IPS-18c (cell line): ENCODE results near the gene SP1.
"Not testable (repeated sequence)": the region's sequence is repeated elsewhere in the genome, so short reads cannot be mapped to it uniquely, and the experiment has no call there.

Source experiments
- H3K4me3 ChIP-seq: 2 replicates; pipeline ENCODE4 v1.7.0; 2013; ENCODE audit warnings: low read depth, mild to moderate bottlenecking, low read length, moderate library complexity; ENCODE audit not compliant: insufficient read depth
- H3K9me3 ChIP-seq: one replicate; pipeline ENCODE4 v1.6.1; 2013; ENCODE audit warnings: mild to moderate bottlenecking, low read length, moderate library complexity; ENCODE audit not compliant: control insufficient read depth, insufficient read depth

Gene SP1

DNA sequence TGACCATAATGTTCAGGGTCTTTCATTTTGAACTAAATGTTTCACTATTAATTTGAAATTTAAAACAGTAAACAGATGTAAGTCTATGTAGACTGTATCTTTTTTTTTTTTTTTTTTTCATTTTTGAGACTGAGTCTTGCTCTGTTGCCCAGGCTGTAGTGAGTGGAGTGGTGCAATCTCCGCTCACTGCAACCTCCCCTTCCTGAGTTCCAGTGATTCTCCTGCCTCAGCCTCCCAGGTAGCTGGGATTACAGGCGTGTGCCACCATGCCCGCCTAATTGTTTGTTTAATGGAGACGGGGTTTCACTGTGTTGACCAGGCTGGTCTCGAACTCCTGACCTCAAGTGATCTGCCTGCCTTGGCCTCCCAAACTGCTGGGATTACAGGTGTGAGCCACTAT, 6.4 kb downstream of the SP1 start:
- not testable (repeated sequence) for H3K9me3 ChIP-seq, H3K4me3 ChIP-seq

DNA sequence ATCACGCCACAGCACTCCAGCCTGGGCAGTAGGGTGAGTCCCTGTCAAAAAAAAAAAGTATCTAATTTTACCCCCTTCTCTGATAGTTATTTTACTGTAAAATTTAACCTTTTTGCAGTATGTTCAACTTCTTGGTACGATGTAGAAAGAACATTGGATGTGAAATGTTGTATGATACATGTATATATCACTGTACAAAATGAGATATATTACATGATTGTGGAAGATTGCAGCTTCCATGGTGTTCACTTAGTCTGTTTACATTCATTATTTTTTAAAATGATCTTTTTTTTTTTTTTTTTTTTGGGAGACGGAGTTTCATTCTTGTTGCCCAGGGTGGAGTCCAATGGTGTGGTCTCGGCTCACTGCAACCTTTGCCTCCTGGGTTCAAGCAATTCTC, 9.0 kb downstream of the SP1 start:
- no peak overlapping the region for H3K4me3 ChIP-seq
- no peaks in the 10 kb centered on the region for H3K9me3 ChIP-seq

DNA sequence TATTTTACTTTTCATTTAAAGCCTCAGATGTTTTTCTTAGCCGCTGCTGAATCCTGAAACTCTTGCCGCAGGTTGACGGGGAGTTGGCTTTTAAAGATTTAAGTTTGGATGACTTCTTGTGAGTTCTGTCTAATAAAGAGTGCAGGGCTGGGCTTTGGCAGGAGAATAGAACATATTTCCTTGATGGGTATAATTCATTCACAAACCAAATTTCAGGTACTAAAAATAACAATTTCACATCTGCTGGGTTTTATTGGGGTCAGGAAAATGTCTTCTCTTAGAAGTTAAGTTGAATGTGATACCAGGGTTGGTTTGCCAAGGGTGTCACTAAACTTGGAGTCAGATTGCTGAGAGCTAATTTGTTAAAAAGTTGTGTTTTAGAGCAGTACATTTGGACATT, 9.7 kb downstream of the SP1 start:
- Histone ChIP-seq H3K9me3 (no peaks in the 10 kb centered on the region), H3K4me3 (no peak overlapping the region)

DNA sequence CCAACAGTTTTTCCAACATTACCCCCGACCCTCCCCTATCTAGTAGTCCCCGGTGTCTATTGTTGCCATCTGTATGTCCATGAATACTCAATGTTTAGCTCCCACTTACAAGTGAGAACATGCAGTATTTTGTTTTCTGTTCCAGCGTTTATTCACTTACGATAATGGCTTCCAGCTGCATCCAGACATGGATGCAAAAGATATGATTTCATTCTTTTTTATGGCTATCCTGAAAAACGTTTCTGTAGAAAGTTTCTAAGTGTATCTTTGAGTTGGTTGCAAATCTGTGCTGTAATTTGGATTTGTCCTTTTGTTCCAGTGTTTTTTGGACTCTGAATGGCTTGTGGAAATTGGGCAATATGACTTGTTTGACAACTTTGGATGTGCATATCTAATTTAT, 11.7 kb downstream of the SP1 start:
- Histone ChIP-seq H3K4me3 (no peak overlapping the region), H3K9me3 (no peaks in the 10 kb centered on the region)

DNA sequence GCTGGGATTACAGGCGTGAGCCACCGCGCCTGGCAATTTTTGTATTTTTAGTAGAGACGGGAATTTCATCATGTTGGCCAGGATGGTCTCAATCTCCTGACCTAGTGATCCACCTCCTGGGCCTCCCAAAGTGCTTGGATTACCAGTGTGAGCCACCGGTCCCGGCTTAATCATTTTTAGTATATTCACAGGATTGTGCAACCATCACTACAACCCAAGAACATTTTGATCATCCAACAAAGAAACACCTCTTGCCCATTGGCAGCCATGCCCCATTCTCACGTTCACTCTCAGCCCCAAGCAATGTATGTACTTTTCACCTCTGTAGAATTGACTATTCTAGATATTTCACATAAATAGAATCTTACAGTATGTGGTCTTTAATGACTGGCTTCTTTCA, 19.9 kb downstream of the SP1 start:
- H3K9me3 ChIP-seq = no peaks in the 10 kb centered on the region
- H3K4me3 ChIP-seq = no peak overlapping the region

DNA sequence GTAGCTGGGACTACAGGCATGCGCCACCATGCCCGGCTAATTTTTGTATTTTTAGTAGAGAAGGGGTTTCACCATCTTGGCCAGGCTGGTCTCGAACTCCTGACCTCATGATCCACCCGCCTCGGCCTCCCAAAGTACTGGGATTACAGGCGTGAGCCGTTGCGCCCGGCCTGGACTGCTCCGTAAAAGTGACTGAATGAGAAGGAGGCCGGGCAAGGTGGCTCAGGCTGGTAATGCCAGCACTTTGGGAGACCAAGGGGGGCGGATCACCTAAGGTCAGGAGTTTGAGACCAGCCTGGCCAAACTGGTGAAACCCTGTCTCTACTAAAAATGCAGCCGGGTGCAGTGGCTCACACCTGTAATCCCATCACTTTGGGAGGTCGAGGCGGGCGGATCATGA, 22.4 kb downstream of the SP1 start:
- not testable (repeated sequence) for H3K4me3 ChIP-seq, H3K9me3 ChIP-seq

DNA sequence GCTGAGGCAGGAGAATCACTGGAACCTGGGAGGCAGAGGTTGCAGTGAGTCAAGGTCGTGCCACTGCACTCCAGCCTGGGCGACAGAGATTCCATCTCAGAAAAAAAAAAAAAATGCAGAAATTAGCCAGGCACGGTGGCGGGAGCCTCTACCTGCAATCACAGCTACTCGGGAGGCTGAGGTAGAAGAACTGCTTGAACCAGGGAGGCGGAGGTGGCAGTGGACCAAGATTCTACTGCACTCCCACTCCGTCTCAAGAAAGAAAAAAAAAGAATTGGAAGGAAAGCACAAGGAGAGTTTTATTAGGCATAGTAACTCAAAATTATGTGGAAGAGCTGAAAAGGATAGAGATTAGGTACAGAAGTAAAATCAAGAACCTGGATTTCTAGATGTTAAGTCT, 22.9 kb downstream of the SP1 start:
- H3K4me3 ChIP-seq = no peak overlapping the region
- peaks cover 2% of the 10 kb centered on the region for H3K9me3 ChIP-seq

DNA sequence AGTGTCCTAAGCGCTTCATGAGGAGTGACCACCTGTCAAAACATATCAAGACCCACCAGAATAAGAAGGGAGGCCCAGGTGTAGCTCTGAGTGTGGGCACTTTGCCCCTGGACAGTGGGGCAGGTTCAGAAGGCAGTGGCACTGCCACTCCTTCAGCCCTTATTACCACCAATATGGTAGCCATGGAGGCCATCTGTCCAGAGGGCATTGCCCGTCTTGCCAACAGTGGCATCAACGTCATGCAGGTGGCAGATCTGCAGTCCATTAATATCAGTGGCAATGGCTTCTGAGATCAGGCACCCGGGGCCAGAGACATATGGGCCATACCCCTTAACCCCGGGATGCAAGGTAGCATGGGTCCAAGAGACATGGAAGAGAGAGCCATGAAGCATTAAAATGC, 31.0 kb downstream of the SP1 start:
- no peak overlapping the region for H3K4me3 ChIP-seq
- H3K9me3 ChIP-seq = no peaks in the 10 kb centered on the region

DNA sequence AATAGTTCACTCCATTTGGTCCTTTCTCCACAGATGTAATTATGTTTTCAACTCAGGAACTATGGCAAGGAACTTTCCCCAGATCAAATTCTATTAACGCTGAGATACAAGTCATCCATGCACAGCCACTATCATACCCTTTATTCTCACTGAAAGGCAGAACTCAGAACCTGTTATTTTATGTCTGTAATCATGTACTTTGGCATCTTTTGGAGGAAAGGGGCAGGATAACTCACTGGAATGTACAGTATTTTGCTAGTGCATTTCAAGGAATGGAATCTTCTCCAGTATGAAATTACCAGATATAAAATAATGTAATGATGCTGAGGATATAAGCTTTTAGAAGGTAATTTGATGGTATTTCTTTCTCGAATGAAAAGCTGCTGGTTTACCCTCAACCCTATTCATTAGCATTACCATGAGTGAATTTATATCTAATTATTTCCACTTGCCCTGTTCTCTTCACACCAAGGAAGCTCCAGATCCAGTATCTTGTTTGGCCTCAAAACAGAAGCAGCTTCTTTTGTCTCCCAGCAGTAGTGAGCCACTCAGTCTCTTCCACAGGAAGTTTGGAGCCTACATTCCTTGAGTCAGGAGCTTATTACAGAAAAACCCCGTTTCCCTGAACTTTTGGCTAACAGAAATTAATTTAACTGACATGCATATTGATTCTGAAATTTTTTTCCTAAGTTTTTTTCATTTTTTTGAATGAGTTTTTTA, 33.7 kb downstream of the SP1 start:
- no peak overlapping the region for H3K4me3 ChIP-seq
- H3K9me3 ChIP-seq = no peaks in the 10 kb centered on the region

DNA sequence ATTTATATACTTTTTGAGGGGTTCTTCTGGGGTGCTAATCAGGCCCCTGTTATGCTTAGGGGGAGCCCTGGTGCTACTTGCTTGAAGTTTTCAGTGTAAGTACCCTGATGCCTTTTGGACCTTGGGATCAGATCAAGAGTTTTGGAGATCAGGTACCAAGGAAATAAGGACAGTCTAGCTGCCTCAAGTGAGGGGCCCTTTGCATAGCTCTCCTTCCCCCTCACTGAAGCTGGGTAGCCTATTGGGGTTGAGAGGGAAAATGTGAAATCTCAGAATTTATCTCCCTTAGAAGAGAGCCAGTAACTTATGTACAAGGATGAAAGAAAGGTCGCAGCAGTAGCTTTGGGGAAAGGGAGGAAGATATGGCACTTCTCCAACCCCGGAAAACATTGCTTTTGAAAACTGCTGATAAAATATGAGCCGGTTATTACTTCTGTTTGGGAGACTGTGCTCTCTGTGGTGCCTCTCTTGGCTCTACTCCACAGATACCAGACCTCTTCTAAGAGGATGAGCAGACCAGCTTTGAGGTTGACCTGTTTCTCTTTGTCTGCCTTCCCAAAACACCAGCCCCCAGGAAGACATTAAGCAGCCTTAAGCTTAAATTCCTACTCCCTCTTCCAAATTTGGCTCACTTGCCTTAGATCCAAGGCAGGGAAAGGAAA, 34.9 kb downstream of the SP1 start:
- no peaks in the 10 kb centered on the region for H3K9me3 ChIP-seq
- H3K4me3 ChIP-seq = no peak overlapping the region

DNA sequence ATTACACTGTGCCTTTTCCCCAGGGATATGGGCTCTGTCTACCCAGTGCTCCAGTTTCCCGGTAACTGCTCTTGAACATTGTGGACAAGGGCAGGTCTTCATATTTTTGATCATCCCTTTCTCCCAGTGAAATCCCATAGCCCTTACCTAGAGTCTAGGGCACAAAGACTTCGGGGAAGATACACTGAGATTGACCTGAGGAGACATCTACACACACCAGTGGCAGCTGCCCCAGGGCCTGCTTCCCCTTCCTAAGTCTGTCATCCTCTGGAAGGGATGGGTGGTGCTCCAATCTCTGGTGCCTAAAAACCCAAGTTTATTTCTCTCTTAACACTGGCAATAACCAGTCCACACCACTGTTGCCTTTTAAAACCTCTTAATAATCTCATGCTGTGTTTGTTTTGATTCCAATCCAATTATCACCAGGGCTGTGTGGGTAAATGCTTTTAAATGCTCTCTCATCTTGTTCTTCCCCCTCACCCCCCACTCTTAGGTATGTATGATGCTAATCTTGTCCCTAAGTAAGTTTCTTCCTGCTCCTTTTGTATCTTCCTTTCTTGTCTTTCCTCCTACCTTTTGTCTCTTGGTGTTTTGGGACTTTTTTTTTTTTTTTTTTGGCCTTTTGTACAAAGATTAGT, 35.9 kb downstream of the SP1 start:
- H3K4me3 ChIP-seq, H3K9me3 ChIP-seq: not testable (repeated sequence)

DNA sequence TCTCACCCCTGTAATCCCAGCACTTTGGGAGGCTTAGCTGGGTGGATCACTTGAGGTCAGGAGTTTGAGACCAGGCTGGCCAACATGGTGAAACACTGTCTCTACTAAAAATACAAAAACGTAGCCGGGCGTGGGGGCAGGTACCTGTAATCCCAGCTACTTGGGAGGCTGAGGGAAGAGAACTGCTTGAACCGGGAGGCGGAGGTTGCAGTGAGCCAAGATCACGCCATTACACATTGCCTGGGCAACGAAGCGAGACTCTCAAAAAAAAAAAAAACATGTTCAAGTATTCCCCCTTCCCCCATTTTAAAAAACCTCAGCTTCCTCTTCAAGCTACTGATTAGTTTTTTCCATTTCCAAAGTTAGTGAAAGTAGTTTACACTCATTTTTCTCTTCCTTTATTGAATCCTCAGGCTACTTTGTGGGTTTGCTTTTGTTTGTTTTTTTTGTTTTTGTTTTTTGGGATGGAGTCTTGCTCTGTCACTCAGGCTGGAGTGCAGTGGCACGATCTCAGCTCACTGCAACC, 37.4 kb downstream of the SP1 start:
- H3K9me3 ChIP-seq, H3K4me3 ChIP-seq: not testable (repeated sequence)

DNA sequence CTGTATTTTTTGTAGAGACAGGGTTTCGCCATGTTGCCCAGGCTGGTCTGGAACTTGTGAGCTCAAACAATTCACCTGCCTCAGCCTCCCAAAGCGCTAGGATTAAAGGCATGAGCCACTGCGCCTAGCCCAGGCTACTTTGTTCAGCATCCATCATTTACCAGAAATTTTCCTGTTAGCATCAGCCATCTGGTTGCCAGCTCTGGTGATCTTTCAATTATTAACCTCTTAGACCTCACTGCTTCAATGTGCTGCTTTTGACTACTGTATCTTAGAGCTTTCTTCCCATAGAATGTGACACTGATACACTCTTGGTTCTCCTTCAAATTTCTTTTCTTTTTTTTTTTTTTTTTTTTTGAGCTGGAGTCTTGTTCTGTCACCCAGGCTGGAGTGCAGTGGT, 38.2 kb downstream of the SP1 start:
- Histone ChIP-seq H3K4me3 (no peak overlapping the region), H3K9me3 (no peaks in the 10 kb centered on the region)

DNA sequence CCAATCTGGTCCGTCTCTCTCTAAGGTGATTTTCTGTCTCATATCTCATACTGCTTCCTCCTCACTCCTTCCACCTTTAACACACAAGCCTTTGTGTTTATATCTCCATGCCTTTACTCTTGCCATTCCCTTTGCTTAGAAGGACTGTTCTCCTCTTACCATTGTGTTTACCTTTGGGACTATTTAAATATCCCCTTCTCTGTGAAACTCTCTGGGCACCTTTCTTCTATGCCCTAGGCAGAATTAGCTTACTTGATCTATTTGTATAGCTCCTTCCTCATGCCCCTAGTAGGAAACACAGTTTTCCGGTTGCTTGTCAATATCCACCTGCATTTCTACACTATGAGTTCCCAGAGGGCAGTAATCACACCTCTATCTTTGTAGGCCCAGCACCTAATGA, 39.8 kb downstream of the SP1 start:
- H3K9me3 ChIP-seq = no peaks in the 10 kb centered on the region
- H3K4me3 ChIP-seq = no peak overlapping the region

DNA sequence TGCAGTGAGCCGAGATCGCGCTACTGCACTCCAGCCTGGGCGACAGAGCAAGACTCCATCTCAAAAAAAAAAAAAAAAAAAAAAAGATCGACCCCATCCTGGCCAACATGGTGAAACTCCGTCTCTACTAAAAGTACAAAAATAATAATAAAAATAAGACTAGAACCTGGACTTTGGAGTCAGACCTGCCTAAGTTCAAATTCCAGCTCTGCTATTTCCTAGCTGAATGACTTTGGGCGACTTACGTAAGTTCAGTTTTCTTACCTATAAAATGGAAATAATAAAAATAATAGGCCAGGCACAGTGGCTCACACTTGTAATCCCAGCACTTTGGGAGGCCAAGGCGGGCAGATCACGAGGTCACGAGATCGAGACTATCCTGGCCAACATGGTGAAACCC, 42.3 kb downstream of the SP1 start:
- not testable (repeated sequence) for H3K4me3 ChIP-seq, H3K9me3 ChIP-seq

DNA sequence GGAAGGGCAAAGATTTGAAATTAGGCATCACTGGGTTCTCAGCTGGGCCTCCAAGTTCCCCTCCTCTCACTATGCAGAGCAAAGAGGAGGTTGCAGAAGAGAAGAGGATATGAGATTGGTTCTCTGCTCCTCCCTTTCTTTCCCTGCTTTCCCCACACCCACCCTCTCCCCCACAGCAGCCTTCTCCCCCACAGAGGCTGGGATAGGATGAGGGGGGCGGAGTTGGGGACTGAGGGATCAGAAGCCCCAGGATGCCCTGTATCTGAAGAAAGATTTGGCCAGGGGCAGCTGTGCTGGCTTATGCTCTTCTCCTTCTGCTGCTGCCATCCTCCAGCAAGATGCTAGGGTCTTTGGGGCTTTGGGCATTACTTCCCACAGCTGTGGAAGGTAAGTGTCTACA, 43.6 kb downstream of the SP1 start, which contains the start of gene AMHR2:
TSS of gene AMHR2 (plus strand) at position 259 of the 400 bp plus-strand sequence. CDS start at position 339, 80 bp downstream.
- Histone ChIP-seq H3K9me3 (no peaks in the 10 kb centered on the region), H3K4me3 (no peak within 1 kb of the TSS)

DNA sequence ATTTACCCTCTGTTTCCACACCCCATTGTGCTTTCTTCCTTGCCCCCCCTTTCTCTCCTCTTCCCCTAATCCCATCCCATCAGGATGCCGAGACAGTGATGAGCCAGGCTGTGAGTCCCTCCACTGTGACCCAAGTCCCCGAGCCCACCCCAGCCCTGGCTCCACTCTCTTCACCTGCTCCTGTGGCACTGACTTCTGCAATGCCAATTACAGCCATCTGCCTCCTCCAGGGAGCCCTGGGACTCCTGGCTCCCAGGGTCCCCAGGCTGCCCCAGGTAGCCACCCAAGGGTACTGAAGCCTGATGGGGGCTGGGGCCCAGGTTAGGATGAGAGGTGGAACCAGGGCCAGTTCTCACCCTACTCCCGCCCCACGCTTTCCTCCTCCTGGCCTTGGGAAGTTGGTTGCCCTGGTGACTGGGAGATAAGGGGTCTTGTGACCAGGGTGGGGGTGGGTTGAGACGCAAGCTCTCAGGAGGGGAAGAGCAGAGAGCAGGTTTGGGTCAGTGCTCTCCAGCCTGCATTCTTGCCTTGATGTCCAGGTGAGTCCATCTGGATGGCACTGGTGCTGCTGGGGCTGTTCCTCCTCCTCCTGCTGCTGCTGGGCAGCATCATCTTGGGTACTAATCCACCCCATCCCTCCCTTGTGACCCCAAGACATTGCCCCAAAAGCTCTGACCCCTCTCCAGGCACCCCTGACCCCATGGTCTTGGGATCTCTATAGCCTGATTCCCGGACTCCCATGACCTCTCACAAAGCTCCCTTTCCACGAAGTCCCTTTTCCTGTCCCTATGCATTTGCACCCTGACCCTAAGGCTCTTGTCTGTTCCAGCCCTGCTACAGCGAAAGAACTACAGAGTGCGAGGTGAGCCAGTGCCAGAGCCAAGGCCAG, 44.9 kb downstream of the SP1 start:
- Histone ChIP-seq H3K9me3 (no peaks in the 10 kb centered on the region), H3K4me3 (no peak overlapping the region)
